Measurements from ENCODE around the gene NHLRC1.
"Not testable (repeated sequence)": the region's sequence is repeated elsewhere in the genome, so short reads cannot be mapped to it uniquely, and the experiment has no call there.

Gene NHLRC1

DNA sequence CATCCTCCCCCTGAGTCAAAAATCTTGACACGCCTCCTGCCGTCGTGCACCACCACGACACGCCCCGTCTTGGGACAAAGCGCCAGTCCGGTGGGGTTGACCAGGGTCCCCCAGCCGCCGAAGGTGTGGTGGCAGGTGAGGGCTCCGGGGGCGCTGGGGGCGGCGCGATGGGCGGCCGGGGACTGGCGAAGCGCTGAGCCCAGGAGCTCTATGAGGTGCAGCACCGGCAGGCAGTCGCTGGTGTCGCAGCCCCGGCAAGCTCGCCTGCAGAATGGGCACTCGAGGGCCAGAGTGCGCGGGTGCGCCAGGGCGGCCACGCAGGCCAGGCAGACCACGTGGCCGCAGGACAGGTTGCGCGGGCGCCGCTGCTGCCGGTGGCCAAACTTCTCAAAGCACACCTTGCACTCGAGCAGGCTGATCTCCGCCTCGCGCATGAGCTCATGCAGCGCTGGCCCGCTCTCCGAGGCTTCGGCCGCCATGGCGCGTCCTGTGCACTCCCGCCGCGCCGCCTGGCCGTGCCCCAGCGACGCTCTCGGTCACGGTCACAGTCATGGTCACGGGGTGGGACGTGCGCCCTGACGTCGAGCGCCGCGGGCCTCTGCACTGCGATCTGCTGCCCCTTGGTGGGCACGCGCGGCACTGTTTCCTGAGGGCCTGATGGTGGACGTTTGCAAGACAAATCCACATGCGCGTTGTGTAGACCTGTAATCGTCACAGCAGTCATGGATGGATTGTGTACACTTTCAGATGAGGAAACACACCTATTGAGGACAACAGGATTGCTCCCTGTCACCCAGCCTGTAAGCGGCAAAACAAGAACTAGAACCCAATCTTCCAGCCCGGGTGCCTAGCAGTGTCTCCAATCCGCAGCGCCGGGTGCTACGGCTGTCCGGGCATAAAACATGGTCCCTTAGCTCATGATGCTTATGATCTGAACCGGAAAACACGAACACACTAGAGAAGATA is at the start of gene NHLRC1:
Gene NHLRC1 (minus strand): TSS at position 550 of the 966 bp plus-strand sequence. CDS start 71 bp downstream, at position 479.
- in situ Hi-C loops (cut with MboI; ENCODE audit: low sequenced_read_pairs): no loop called here

DNA sequence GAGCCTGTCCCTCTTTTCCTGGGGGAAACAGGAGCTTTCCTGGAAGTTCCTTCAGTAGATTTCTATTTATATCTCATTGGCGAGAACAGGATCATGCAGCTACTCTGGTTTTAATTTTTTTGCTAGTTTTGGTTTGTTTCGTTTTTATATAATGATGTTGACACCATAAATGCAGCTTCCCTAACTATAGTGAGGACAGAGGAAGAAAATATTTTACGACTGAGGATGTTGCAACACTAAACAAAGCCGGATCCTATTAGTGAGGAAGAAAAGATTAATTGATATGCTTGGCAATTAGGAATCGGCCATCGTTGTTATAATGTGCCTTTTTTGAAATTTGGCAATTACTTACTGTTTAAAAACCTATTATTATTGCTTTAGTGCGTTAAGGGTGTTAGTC is 49.4 kb upstream of the NHLRC1 start:
- in situ Hi-C loops (cut with MboI; ENCODE audit: low sequenced_read_pairs): no loop called here

DNA sequence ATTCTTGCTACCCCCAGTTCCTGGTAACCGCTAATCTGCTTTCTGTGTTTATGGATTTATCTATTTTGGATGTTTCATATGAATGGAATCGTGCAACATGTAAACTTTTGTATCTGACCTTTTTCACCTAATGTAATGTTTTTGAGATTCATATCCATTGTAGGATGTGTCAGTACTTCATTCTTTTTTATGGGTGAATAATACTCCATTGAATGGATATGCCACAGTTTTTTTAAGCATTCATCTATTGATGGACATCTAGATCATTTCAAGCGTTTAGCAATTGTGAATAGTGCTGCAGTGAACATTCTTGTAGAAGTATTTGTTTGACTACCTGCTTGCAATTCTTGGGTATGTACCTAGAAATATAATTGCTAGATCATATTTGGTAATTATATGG is 45.8 kb upstream of the NHLRC1 start:
- in situ Hi-C loops (cut with MboI; ENCODE audit: low sequenced_read_pairs): no loop called here

DNA sequence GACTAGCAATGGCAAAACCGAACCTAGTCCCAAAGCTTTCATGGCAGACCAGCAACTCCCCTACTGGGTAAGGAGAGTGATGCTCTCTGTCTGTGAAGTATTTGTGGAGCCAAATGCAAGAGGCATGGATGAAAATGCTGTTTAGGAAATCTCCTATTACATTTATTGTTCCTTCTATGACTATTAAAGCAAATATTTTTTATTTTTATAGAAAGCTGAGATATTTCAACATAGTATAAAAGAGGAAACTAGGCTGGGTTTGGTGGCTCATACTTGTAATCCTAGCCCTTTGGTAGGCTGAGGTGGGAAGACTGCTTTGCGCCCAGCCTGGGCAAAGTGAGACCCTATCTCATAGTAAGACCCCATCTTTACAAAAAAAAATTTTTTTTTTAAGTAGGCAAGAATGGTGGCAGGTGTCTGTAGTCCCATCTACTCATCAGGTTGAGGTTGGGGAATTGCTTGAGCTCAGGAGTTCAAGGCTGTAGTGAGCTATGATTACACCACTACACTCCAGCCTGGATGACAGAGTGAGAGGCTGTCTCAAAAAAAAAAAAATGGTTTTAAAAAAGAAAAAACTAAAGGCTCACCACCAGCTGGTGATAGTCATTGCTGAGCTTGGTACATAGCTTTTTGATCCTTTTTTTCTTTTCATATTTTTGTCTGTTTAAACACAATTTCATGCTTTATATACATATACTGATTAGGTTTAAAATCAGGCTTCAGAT is 44.0 kb upstream of the NHLRC1 start:
- in situ Hi-C loops (cut with MboI; ENCODE audit: low sequenced_read_pairs): no loop called here

DNA sequence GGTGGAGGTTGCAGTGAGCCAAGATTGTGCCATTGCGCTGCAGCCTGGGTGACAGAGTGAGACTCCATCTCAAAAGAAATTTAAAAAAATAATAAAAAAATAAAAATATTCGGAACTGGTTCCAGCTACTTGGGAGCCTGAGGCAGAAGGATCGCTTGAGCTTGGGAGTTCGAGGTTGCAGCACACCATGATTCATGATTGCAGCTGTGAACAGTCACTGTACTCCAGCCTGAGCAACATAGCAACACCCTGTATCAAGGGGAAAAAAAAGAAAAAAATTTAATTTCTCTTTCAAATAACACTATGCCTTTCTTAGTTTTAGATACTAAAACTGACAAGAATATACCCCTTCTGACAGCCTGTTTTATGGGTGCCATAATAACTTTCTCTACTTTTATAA is 43.3 kb upstream of the NHLRC1 start:
- in situ Hi-C loops (cut with MboI; ENCODE audit: low sequenced_read_pairs): no loop called here

DNA sequence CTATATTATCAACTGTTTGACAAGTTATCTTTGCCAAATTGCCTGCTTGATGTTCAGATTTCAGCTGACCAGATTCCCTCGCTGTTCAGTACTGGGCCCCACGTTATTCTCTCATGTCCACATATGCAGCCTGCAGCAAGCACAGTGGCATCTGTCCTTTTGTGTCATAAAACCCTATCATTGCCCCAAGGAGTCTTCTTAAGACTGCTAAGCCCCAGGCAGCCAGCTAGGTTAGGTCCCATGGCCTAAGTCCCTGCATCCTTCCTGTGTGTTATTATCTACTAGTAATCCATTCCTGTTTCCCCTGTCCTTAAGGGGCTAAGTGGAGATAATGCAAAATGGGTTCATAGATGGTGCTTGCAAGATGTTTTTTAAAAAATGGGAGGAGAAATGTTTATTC is 39.9 kb upstream of the NHLRC1 start:
- in situ Hi-C loops (cut with MboI; ENCODE audit: low sequenced_read_pairs): no loop called here

DNA sequence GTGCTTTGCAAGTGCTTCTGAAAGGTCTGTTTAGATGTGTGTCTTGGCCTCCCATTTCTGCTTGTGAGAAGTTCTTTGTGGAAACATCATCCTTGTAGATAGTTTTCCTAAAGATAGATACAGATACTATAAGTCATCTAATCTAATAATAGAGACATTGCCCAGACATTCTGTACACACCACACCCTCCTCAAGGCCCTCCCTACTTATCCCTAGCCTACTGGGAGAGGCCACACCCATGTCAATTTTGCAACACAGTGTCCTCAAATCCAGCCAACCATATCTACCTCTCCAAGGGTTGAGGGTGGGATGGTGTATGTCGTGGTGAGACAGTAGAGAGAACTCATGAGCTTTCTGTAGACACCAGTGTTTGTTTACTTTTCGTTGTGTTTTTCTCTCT is 39.0 kb upstream of the NHLRC1 start:
- in situ Hi-C loops (cut with MboI; ENCODE audit: low sequenced_read_pairs): no loop called here

DNA sequence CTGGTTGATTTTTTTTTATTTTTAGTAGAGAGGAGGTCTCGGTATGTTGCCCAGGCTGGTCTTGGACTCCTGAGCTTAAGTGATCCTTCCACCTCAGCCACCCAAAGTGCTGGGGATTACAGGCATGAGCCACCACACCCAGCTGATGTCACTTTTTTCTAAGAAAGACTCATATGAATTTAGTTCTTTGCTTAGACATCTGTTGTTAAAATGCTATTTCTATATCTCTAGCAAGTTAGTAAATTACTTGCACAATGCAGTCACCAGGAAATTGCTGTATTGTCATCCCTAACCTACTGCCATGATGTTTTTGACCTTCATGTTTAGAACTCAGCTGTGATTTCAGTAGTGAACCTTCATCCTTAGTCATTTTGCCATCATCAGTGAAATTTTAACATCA is 38.4 kb upstream of the NHLRC1 start:
- in situ Hi-C loops (cut with MboI; ENCODE audit: low sequenced_read_pairs): no loop called here

DNA sequence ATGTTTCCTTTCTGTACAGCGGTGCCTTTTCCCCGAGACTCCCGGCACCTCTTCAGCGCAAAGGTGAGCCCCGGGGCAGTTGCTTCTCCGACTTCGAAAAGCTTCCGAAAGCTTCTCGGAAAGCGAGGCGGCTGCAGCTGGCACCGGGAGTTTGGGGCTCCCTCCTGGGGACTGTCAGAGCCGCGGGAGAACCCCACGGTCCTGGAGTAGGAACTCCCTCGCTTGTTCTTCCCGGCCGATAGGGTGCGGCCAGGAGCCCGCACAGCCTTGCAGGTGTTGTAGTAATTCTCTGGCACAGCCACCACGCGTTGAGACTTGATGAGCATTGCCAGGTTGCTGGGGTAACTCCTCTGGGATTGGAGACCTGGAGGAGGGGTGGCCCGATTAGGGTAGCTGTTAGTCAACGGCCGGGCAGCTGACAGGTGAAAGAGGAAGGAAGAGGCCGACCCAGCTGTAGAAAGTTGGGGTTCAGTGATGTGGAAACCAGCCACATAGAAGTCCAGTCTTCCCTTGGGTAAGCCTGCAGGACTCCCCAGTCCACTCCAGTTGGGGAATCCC is 33.5 kb upstream of the NHLRC1 start:
- in situ Hi-C loops (cut with MboI; ENCODE audit: low sequenced_read_pairs): no loop called here

DNA sequence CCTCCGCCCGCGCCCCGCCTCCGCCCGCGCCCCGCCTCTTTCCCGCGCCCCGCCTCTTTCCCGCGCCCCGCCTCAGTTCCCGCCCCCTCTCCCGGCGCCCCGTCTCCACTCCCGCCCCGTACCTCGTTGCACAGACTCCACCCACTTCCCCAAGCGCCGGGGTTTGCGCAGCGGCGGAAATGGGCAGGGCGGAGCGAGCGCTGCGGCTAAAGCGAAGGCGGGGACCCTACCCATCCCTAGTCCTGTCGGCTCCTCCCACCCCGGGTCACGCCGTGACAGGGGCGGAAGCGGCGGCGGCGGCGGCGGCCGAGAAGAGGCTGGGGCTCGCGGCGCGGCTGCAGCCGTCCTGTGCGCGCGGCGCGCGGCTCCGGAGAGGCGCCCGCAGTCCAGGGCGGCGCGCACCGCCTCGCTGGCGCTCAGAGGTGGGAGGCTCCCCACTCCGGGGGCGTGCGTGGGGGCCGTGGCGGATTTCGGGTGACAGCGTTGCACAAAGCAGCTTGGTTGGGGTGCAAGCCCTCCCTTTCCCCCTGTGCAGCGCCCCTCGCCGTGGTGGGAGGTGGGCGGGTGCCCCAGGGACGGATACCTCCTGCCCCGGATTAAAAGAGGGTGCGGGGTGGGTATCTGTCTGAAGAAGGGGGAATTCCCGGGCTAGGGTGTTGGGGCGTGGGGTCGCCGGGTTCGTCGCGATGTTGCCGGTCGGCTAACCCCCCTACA is 32.8 kb upstream of the NHLRC1 start, which contains the start of gene KDM1B:
Gene KDM1B (plus strand): TSS at position 273 of the 714 bp plus-strand sequence. CDS start 4,474 bp downstream, outside the sequence.
- in situ Hi-C loops (cut with MboI; ENCODE audit: low sequenced_read_pairs): no loop called here

DNA sequence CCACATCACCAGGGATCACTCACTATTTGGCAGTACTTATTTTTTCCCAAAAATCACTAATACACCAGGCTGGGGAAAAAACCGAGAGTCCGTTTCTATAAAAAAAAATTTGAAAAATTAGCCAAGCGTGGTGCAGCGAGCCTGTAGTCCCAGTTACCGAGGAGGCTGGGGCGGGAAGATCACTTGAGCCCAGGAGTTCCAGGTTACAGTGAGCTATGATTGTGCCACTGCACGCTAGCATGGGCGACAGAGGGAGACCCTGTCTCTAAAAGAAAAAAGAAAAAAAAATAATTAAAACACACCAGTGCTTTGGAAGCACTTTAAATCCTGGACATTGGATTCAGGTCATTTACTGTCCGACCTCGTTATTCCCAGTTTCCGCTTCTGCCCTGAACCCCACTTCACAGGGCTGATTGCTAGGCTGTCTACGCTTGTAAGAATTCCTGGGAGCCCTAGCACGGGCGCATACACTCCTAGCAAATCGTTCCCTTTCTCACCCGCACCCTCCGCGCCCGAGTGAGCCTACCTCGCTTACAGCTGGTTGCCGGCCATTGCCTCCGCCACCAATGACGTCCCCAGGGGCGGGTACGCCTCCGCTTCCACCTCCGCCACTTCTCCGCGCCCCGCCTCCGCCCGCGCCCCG is 32.2 kb upstream of the NHLRC1 start, which contains the start of gene TPMT:
Gene TPMT (minus strand): TSS at position 571 of the 643 bp plus-strand sequence. CDS start 5,950 bp downstream, outside the sequence.
- in situ Hi-C loops (cut with MboI; ENCODE audit: low sequenced_read_pairs): no loop called here

DNA sequence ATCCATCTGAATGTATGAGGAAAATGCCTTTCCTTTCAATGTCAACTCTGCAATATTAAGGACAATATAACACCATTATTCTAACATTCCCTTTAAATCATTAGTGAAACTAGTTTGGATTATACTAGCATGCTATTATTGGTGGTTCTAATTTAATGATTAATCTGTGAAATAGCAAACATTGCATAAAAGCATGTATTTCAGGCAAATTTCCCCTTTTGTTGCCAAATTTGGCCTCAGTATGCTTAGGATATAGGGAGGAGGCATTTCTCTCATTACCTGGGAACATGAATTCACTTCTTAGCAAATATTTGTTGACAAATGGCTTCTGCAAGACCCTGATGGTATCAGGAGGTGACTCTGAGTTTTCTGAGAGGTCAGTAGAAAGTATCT is 30.8 kb upstream of the NHLRC1 start:
- in situ Hi-C loops (cut with MboI; ENCODE audit: low sequenced_read_pairs): no loop called here

DNA sequence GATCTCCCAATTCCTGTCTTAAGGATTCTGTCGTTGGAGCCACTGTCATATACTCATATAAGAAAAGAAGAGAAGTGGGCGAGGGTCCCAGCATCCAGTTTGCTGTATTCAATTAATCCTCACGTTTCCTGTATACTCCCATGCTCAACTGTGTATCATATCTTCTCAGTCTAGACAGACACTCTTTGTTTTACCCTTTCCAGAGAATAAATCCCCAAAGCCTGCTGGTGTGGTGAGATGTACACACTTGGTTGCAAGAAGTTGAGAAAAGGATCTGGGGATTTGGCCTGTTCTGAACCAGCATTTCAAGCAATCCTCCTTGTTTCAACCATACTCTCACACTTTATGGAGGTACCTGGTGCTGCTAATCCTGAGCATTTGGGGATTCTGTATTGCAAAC is 29.3 kb upstream of the NHLRC1 start:
- in situ Hi-C loops (cut with MboI; ENCODE audit: low sequenced_read_pairs): no loop called here

DNA sequence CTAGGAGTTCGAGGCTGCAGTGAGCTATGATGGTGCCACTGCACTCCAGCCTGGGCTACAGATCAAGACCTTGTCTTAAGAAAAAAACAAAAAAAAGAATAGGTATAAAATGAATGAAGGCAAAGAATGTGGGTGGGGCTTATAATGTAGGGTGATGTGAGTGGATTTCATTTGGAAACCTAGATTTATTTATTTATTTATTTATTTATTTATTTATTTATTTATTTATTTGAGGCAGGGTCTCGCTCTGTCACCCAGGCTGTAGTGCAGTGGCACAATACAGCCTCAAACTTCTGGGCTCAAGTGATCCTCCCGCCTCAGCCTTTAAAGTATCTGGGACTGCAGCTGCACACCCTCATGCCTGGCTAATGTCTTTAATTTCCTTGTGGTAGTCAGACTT is 28.9 kb upstream of the NHLRC1 start:
- in situ Hi-C loops (cut with MboI; ENCODE audit: low sequenced_read_pairs): not testable (repeated sequence)

DNA sequence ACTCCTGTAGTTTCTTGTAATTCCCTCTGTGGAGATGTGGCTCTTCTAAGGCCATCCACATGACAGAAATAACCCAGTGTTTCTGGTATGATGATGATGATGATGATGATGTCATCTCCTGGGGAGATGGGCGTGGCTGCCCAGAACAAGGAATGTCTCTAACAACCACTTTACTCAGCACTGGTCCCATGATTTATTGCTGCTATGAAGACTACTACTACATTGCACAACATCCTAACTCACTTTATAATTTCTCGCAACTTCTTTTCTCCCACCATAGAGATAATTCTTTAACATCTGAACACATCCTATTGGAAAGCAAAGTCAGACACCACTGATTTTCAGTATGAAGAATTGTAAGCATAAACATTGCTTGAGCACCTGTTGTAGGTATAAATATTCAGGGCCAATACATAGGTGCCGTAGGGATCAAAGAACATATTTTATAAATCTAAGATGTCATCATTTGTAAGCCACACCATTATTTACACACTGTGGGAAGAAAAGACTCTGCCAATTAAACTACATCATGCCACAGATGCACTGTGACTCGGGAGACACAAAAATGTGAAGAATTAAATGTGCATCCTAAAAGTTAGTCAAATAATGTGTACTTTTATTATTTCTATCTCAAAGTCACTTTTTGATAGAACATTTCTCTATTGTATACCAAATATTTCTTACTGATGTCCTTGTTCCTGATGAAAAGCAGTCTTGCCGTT is 26.0 kb upstream of the NHLRC1 start:
- in situ Hi-C loops (cut with MboI; ENCODE audit: low sequenced_read_pairs): no loop called here

DNA sequence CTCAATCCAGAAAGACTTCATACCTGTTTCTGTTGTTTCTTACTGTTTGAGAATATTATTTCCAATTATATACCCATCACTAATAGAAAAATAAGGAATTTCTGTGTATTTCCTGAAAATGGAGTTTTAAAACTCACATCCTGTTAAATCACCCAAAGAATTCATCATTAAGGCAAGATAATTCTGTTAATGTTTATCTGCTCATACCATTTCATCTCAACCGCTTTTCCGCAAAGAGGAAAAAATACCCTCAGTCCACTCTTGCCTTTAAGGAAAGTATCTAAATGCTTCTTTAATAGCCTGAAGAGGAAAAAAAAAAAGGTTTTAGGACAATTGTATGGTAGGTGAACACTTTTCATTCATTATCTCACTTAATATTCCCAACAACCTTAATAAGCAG is 25.1 kb upstream of the NHLRC1 start:
- in situ Hi-C loops (cut with MboI; ENCODE audit: low sequenced_read_pairs): no loop called here

DNA sequence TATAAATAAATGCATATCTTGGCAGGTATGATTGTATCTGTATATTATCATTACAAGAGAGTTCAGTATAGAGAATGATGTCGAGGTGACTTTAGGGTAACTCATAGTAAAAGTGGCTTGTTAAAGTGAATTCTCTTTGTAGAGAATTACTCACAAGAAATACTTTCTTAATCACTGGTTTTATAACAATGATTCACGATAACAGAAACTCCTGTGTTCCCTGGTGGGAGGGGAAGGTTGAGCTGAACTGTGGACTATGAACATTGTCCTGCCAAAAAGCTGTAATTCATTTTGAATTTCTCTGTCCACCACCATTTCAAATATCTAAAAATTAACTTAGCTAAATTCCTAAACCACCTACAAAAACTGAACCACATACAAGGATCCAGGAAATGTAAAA is 24.7 kb upstream of the NHLRC1 start:
- in situ Hi-C loops (cut with MboI; ENCODE audit: low sequenced_read_pairs): no loop called here

DNA sequence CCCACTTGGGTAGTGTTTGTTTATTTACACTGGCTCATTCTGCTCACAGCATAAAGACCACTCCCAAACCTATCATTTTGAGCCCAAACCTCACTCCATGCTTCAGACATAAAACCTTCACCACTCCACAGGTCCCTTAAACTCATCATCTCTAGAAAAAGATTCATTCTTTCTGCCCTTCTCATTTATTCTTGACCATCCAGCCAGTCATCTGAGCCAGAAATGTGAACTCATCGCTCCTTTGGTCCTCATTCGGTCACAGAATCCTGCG is 20.0 kb upstream of the NHLRC1 start:
- in situ Hi-C loops (cut with MboI; ENCODE audit: low sequenced_read_pairs): no loop called here

DNA sequence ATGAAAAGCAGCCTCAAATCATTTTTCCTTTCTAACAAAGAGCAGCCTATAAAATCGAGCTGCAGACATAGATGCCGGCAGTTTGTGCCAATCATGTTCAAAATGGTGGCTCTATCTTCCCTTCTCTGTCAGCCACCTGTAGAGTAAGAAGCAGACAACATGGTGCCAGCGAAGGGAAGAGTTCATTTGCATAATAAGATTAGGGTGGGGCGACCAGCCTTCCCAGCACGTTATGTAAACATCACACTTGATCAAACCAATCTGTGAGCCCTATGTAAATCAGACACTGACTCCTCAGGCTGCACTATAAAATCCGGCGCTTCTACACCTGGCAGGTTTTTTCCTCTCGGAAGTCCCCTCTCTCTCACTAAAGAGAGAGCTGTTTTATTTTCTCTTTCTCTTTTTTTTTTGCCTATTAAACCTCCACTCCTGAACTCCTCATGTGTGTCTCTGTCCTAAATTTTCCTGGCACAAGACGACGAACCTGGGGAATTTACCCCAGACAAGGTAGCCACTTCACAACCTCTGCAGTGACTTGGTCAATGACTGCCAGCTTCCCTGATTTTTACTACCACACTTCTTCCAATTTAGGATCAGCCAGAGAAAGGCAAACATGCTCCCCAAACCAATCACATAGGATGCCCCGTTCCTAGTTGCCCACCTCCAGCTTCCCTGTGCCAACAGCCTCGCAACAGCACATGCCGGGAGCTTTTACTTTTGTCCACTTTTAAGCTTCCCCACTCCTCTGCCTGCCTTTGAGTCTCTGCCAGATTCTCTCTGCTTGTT is 19.5 kb upstream of the NHLRC1 start:
- in situ Hi-C loops (cut with MboI; ENCODE audit: low sequenced_read_pairs): no loop called here

Measured in hTERT RPE-1 (cell line).